GM19452 (cell line): Measurements from ENCODE around the gene OR1K1.
"Not testable (repeated sequence)": the region's sequence is repeated elsewhere in the genome, so short reads cannot be mapped to it uniquely, and the experiment has no call there.

ENCODE experiments used
- ATAC-seq: cut with Tn5 transposase; IDR thresholded peaks from one replicate; pipeline ENCODE4 v1.9.1; 2021; ENCODE audit not compliant: unreplicated experiment

Gene OR1K1

GRCh38 chr9:122812736-122813135 is 12.8 kb downstream of the OR1K1 start:
- ATAC-seq, result no peak

- ATAC-seq, result no peak
Measured at GRCh38 chr9:122814545-122814944, 14.6 kb downstream of the OR1K1 start.

DNA sequence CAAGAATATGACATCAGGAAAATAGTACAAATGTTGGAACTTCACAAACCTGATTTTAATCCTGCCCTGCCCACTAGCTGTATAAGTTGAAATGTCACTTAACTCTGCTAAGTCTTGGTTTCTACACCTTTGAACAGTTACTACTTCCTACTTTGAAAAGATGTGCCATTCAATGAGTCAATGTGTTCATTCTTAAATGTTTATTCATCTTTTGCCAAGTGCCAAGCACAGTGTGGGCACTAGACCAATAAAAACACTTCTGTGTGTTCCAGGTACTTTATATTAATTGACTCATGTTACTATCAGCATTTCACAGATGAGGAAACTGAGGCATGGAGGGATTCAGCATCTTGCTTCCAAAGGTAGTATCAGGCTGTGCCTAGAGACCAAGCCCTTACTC is 15.6 kb downstream of the OR1K1 start:
- ATAC-seq, result no peak

DNA sequence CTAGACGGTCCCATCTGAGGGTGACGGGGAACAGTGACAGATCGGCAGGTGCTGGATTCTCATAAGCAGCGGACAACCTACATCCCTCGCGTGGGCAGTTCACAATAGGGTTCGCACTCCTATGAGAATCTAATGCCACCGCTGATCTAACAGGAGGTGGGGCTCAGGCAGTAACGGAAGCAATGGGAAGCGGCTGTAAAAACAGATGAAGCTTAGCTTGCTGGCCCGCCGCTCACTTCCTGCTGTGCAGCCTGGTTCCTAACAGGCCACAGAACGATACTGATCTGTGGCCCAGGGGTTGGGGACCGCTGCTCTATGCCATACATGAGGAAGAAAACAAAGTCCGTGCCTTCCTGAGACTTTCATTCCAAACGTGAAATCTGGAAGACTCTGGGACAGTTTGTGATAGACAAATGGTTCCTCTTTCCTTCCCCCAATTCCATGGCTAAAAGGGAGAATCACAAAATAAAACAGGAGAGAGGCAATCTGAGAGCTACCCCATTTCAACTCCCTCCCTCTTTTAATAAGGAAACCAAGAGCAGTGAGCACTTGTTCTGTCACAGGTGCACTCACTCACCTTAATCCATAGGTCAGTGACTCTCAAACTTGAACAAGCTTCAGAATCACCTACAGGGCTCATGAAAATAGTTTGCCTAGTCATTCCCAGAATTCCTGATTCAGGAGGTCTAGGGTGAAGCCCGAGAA is 16.4 kb downstream of the OR1K1 start:
- peak; percentile 59 for ATAC-seq

DNA sequence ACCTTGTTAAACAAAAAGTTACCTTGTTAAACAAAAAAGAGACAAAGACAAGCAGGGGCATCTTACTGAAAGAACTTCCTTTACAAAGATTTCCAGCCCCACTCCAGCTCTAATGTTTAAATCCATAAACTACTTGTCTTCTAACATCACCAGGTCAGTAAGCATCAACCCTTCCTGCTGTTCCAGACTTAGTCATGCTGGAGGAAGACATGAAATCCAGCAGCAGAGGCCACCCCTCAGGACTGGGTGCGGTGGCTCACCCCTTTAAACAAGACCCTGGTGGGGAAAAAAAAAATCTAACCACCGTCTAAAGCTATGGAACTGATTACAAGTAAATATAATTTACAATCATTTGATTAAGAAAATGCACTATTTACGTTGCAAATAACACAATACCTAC is 19.4 kb downstream of the OR1K1 start:
- ATAC-seq, result no peak

- no peak for ATAC-seq
Measured at GRCh38 chr9:122819791-122820489, 20.0 kb downstream of the OR1K1 start.

GRCh38 chr9:122820490-122820845 is 20.5 kb downstream of the OR1K1 start:
- no peak for ATAC-seq

DNA sequence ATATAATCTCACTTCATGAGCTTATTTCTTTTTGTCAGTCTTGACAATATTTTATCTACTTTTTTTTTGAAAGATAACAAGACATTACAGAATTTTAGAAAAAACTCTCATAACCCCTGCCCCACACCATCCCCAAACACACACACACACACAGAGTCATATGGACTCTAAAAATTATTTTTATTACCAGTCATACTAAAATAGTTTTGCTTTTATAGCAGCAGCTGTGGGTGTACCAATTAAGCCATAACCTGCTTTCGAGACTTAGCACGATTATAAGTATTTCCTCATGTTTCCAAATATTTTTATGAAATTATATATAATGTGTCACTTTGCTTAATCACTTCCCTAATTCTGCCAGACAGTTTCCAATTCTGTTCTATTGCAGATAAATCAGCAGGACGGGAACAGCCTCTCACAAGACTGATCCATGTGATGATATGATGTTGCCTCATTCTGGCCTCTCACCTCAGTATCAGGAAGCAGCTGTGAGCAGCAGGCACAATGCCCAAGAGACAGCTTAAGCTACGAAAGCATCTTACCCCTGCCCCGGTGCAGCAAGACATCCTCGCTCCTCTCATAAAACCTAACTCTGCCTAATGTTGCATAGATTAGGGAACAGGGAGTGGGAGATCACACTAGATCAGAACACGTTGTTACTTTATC is 21.5 kb downstream of the OR1K1 start:
- no peak for ATAC-seq

DNA sequence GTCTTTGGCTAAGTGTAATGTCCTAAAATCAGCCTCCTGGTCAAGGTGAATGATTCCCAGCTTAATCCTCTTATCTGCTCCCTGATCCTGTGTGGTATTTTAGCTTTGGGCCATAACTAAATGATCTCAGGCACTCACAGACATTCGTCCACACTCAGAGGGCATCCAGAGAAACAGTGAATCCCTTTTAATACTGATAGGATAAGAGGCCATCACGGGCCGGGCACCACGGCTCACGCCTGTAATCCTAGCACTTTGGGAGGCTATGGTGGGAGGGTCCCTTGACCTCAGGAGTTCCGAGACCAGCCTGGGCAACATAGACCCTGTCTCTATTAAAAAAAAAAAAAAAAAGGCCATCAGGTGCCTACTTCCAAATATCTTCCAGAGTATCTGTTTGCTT is 22.1 kb downstream of the OR1K1 start:
- no peak for ATAC-seq

- no peak for ATAC-seq
Measured at GRCh38 chr9:122822938-122823337, 23.0 kb downstream of the OR1K1 start.

DNA sequence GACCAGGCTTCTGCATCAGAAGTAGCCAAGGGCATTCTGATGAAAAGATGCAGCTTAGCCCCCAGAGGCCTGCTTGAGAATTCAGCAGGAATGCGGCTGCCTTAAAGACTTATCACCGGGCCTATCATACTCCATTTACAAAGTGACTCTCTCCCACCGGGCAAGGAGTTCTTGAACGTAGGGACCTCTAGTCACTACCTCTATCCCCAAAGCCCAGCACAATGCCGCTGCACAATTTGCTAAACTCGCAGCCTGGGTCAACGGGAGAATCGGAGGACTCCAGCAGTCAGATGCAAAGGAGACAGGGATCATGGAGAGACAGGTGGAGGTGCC is 27.8 kb downstream of the OR1K1 start:
- peak; percentile 31 for ATAC-seq

GRCh38 chr9:122828965-122829284 is 29.0 kb downstream of the OR1K1 start:
- not testable (repeated sequence) for ATAC-seq

GRCh38 chr9:122832194-122832593 is 32.3 kb downstream of the OR1K1 start:
- no peak for ATAC-seq

GRCh38 chr9:122835313-122835731 is 35.4 kb downstream of the OR1K1 start:
- ATAC-seq, result no peak

DNA sequence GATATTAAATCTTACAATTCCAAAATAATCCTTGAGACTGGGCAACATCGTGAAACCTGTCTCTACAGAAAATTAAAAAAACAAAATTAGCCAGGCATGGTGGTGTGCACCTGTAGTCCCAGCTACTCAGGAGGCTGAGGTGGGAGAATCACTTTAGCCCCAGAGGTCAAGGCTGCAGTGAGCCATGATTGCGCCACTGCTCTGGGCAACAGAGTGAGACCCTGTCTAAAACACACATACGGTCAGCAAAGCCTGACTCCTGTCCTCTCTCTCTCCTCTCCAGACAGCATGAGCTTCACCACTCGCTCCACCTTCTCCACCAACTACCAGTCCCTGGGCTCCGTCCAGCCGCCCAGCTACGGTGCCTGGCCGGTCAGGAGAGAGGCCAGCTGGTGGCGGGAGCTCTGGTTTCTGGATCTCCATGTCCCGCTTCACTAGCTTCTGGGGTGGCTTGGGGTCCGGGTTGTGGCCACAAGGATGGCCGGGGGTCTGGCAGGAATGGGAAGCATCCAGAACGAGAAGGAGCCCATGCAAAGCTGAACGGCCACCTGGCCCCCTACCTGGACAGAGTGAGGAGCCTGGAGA is 37.4 kb downstream of the OR1K1 start:
- no peak for ATAC-seq

- ATAC-seq, result not testable (repeated sequence)
Measured at GRCh38 chr9:122838441-122838840, 38.5 kb downstream of the OR1K1 start.

GRCh38 chr9:122841501-122841900 is 41.6 kb downstream of the OR1K1 start:
- ATAC-seq, result no peak

DNA sequence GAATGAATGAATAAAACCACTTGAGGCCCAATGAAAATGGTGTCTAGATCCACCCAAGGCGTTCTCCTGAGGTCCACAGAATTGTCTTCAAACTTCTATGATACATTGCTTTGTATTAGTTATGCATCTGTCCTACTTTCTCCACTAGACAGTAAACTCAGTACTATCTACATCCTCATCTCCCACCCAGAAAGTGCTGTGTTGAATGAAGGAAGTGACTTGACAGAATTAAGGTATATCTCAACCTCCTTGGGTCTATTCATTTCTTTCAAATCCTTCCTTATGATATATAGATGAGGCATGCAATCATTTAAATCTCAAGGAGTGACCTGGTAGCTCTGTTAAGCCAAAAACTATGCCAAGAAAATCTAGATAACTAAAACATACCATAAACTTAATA is 44.2 kb downstream of the OR1K1 start:
- no peak for ATAC-seq

DNA sequence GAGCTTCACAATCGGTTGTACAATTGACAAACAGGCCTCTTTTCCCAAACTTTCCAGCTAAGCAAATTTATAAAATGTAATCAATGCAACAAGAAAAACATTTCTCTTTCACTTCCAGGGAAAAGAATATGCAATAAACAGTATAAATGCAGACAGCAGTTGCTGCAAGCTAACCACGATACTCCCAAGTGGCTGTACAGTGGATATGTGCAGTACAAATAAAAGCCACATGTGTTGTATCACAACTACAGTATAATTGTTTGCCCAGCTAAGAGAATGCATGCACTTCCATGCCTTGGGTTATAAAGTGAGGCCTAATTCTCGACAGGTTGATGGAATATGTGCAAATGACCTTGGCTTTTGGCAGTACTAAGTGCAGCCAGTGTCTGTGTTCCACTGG is 45.2 kb downstream of the OR1K1 start:
- ATAC-seq, result no peak

- ATAC-seq, result no peak
Measured at GRCh38 chr9:122846371-122846940, 46.5 kb downstream of the OR1K1 start.

DNA sequence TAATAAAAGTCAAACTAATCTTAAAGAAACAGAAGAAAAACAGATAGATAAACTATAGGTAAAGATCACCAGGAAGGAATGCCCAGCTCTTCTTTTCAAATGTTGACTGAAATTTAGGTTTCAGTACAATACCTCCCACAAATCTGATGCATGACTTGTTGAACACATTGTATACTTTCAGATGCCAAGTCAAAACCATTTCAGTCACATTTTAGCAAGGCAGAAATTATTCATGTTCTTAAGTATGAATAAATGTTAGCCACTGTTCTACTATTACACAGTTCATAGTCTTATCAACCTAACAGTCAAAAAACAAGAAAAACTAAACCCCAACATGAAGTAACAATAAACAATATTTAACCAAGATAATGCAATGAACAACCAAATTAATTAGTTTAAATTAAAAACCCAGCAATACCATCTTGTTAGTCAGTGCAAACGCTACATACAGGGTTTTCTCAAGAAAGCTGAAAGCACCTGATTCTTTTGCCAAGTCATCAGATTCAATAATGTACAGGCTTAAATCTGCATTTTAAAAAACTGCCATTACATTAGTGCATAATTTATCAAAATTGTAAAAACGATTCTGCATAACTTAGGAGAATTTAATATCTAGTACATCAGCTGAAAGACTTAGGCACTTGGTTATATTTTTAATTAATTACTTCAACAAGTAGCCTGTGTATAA is 48.5 kb downstream of the OR1K1 start:
- ATAC-seq, result no peak
